Left hindlimb (tissue), 1 donor: ENCODE data around the gene FLII.
"Not testable (repeated sequence)": the region's sequence is repeated elsewhere in the genome, so short reads cannot be mapped to it uniquely, and the experiment has no call there.

Experiments
- DNase-seq: peaks from one replicate; pipeline ENCODE4 v3.0.0-alpha.2; 2018

The FLII gene

DNA sequence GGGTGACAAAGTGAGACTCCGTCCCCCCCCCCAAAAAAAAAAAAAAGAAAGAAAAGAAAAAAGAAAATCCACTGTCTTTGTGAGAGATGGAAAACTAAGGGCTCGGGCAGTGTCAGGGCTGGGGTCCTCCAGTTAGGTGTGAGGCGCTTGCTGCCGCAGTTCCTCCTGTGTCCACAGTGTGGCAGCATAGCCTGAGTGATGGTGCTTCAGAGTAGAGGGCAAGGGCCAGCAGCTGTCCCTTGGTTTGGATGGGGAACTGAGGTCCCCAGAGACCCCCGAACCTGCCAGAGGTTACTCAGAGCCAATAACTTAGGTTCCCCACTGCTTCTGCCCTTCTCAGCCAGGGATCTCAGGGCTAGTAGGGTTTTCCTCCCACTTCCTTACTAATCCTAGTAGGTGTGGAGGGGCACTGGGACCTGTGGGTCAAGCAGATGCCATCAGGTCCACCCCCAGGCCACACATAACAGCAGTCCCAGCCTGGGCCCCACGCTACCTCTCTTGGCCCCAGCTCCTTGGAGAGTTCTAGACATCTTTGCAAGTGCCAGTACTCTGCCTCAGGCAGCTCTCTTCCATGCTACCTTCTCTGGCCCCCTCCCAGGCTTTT lies 41.0 kb downstream of the FLII start:
- peak; percentile 74 for DNase-seq

DNA sequence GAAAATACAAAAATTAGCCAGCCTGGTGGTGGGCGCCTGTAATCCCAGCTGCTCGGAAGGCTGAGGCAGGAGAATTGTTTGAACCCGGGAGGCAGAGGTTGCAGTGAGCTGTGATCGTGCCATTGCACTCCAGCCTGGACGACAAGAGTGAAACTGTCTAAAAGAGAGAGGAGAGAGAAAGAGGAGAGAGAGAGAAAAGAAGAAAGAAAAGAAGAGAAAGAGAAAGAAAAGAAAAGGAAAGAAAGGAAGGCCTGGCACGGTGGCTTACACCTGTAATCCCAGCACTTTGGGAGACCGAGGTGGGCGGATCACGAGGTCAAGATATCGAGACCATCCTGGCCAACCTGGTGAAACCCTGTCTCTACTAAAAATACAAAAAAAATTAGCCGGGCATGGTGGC lies 41.6 kb downstream of the FLII start:
- DNase-seq: not testable (repeated sequence)

DNA sequence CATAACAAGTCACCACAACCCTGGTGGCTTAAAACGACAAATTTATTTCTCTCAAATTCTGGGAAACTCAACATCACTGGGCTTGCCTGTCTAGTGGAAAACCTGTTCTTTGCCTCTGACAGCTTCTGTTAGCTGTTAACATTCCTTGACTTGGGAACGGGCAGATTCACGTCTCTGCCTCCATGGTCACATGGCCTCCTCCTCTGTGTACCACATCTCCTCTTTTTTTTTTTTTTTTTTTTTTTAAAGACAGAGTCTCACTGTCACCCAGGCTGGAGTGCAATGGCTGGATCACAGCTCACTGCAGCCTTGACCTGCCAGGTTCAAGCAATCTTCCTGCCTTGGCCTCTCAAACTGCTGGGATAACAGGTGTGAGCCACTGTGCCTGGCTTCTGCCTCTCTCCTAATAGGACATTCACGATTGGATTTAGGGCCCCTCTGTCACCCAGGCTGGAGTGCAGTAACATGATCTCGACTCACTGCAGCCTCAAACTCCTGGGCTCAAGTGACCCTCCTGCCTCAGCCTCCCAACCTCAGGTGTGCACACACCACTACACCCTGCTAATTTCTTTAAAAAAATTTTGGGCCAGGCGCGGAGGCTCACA lies 44.8 kb downstream of the FLII start:
- DNase-seq: no peak

DNA sequence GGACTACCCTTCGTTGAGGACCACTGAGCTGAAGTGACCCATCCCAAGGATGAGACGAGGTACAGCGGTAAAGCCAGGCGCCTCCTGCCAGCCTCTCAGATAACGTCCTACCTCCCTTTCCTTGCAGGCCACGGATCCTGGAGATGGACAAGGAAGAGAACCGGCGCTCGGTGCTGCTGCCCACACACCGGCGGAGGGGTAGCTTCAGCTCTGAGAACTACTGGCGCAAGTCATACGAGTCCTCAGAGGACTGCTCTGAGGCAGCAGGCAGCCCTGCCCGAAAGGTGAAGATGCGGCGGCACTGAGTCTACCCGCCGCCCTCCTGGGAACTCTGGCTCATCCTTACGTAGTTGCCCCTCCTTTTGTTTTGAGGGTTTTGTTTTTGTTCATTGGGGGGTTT lies 50.4 kb downstream of the FLII start:
- no peak for DNase-seq

DNA sequence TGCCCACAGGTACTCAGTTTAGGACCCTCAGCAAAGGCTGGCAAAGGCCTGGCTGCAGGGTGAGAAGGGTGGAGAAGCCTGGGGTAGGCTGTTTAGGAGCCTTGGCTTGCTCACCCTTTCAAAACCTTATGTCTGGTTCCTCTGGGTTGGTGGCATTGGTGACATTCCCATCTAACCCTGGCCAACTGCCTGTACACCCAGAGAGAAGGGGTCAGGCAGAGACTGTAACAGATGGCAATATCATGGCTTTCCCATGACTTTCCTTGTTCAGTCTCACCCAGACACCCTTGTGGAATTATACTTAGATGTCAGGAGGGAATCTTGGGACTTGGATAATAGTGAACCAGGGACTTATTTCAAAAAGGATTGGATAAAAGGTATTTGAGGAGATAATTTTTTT lies 51.6 kb downstream of the FLII start:
- DNase-seq: no peak

DNA sequence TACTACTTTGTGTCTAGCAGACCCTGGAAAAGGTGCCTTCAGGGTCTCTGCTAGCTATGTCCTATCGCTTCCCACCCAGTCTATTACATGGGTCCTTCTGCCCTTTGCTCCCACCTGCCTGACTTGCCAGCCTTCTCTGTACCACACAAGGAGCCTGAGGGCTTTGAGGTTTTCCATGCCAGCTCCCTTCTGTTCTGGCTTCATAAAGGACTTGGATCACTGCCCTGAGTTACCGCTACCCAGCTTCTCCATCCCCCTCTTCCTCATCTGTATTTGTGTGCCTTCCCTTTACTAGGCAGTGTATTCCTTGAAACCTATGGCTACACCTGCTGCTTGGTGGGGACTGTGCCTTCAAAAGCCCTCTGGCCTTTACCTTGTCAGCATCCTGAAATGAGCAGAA lies 52.7 kb downstream of the FLII start:
- no peak for DNase-seq

DNA sequence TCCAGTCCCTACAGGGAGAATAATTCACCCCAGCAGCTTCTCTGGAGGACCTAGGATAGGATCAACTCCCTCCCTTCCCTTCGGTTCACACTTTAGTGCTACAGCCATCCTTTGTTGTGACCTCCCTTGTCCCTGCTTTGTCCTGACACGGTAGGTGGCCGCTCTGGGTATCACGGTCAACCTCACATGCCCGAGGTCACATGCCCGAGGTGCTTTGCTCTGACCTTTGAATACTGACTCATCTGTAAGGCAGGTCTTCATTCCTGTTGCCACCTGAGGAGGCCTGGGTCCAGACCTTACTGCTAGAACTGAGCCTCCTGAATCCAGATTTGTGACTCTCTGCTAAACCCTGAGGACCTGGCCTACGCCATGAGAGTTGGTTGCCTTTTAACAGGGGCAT lies 55.2 kb downstream of the FLII start:
- no peak for DNase-seq

DNA sequence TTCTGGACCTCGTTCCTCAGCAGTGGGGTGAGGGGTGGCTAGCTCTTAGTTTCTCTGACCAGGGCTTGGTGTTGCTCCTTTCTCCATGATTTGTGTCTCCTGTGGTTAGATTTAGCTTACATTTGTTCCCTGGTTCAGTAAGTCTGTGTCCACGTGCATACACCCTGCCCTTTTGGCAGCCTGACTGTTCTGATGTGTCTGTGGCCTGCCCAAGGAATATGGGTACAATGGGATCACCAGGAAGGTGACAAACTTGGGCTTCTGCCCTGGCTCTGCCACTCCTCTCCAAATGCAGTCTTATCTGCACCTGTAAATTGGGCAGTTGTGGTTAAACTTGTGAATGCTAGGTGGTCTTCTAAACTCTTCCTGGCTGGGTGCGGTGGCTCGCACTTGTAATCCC lies 57.4 kb downstream of the FLII start:
- no peak for DNase-seq

DNA sequence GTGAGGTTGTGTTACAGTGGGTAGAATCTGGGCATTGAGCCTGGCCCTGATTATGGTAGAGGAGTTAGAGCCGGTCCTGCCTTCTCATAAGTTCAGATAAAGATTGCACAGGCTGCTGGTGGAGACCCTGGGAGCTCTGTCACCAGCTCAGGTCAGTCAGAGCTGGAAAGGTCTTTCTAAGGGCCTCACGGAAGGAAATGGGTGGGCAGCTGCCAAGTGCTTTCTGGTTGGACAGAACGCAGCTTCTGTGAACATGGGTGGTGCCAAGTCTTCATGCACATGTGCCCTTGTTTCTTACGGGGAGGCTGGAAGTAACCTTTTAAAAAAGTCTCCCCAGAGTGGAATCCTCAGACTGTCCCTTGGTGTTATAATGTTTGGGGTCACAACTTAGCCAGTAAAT lies 60.0 kb downstream of the FLII start:
- DNase-seq: no peak

DNA sequence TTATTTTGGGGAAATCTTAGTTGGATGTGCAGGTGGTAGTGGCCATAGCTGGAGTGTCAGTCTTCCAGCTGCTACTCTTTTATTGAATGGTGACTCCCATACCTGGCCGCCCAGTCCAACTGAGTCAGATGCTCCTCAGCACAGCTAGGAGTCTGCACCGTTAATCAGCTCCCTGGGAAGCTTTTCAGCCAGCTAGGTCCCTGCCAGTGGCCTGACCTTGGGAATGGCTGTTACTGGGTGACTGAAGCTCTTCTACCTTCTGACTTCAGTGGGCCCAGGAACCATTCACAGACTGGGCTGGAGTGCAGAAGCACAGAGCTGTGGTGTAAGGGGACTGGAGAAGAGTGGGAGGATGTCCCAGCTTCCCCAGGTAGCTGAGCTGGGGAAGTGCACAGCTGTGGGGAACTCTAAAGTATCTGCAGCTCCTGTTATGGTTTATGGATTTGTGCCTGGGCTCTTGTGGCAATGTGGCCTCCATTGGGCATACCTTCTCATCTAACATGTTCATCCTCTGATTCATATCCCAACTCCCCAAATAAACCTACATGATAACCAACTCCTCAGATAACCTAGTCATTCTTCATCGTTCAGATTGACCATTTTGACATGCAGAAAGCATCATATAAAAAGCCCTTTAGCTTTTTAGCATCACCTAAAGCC lies 60.9 kb downstream of the FLII start:
- no peak for DNase-seq

DNA sequence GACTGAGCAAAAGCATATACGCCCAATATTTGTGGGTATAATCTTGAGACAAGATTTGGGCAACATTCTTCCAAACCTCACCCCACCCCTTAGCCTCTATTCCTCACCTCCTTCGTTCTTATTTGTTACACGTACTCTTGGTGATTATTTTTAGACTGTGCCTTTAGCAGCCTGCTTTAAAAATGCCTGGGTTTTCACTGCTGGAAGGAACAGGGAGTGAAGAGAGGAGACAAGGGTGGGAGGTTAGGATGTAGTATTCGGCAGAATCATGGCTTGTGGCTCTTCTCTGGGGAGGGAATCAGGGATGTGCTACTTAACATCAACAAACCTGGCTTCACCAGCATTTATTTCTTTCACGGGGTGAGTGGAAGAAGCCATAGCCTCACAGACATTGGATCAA lies 63.3 kb downstream of the FLII start:
- no peak for DNase-seq
